ENCODE results near the gene LIPA. TPM values are rescaled to one million over a fixed set of nuclear protein-coding genes. Genes with fewer than 3 reads are reported as not detected.

Gene LIPA
- total RNA-seq, 4 donors from 2014 or later: 29.1 to 45.8 (median 33.9) TPM

DNA sequence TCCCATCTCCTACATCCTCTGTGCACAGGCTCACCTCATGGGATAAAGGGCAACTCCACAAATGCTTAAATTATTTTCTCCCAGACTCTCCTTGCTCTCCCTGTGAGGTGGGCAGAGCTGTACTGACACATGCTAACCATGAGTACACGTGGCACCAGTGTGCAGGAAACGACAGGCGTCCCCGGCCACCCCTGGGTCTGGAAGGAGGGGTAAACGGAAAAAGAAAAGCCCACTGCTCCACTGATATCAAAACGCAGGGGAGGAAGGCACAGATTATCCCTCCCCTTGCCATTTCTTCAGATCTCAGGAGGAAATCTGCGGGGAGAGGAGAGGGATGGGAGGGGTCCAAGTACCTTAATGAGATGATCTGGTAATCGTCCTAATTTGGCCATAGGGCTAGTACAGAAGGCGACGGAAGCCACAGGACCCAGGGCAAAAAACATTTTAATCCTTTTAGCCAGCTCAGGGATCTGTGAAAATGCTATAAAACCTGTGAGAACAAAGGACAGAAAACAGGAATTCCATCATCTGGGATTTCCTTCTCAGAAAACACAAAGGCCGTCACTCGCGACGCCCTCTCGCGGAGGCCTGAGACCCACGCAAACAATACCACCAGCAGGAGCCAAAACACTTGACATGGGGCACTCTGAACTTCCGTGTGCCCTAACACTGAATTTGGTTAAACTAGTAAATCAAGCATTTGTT, 26.7 kb downstream of the LIPA start:
- intact Hi-C loops (cut with DNase I): no loop called here
- 34 to 41% methylated on average over 18 of the region's 18 CpGs for WGBS, 2 donors
- no peaks in the 10 kb centered on the region for H3K9me3 ChIP-seq
- DNase-seq: peak in 1 of 2 donors; percentile 45
- no peaks in the 10 kb centered on the region for H3K4me1 ChIP-seq
- no peaks in the 10 kb centered on the region for H3K36me3 ChIP-seq
- TF ChIP-seq CTCF (IDR thresholded peaks at IDR 0.05) (peak in 3 of 6 experiments; percentile 30 to 45 (median 34)), POLR2A (IDR thresholded peaks at IDR 0.05) (no peak)
- peak overlapping the region in 1 of 3 donors; percentile 44 for H3K27ac ChIP-seq
- H3K27me3 ChIP-seq: no peaks in the 10 kb centered on the region
- no peak overlapping the region for H3K4me3 ChIP-seq (replicated peaks in 1 of 3)

DNA sequence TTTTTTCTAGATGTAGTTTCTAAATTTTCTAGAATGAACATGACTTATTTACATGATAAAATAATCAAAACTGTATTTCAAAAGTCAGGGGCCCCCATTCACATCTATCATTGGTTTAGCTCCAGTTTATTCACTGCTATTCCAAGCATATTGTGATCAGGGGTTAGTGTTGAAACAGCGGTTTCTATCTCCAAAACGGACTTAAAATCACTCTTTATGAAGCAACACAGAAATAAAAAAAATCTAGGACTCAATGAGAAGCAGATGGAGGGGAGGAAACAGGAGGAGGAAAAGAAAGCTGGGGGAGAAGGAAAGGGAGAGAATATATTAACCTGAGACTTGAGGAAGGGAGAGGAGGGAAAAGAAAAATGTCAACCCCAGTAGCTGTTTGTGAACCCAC, 29.7 kb downstream of the LIPA start:
- Histone ChIP-seq H3K9me3 (no peaks in the 10 kb centered on the region), H3K4me1 (peaks cover 3 to 6% of the 10 kb centered on the region in 2 donors), H3K4me3 (replicated peaks in 1 of 3) (no peak overlapping the region), H3K27ac (no peak overlapping the region), H3K36me3 (no peaks in the 10 kb centered on the region), H3K27me3 (no peaks in the 10 kb centered on the region)
- WGBS, 2 donors: 70% methylated on average over 2 of the region's 2 CpGs
- no peak for TF ChIP-seq CTCF (IDR thresholded peaks at IDR 0.05)
- TF ChIP-seq POLR2A (IDR thresholded peaks at IDR 0.05): no peak
- DNase-seq: no peak
- intact Hi-C loops (cut with DNase I): no loop called here

GRCh38 chr10:89219513-89220218, 31.9 kb downstream of the LIPA start:
- Histone ChIP-seq H3K9me3 (no peaks in the 10 kb centered on the region), H3K27me3 (no peaks in the 10 kb centered on the region), H3K27ac (no peak overlapping the region), H3K4me1 (peaks cover 3 to 6% of the 10 kb centered on the region in 2 donors), H3K4me3 (replicated peaks in 1 of 3) (no peak overlapping the region), H3K36me3 (peaks cover 0 to 8% of the 10 kb centered on the region in 2 donors)
- intact Hi-C loops (cut with DNase I): no loop called here
- DNase-seq: peak; percentile 12 to 27
- WGBS, 2 donors: 79 to 81% methylated on average over 4 of the region's 4 CpGs
- TF ChIP-seq POLR2A (IDR thresholded peaks at IDR 0.05) (no peak), CTCF (IDR thresholded peaks at IDR 0.05) (no peak)

GRCh38 chr10:89217057-89217990, 34.3 kb downstream of the LIPA start:
- H3K9me3 ChIP-seq: no peaks in the 10 kb centered on the region
- TF ChIP-seq POLR2A (IDR thresholded peaks at IDR 0.05) (no peak), CTCF (IDR thresholded peaks at IDR 0.05) (peak; percentile 39 to 87 (median 64))
- H3K36me3 ChIP-seq: peaks cover 0 to 8% of the 10 kb centered on the region in 2 donors
- peak overlapping the region in 2 of 3 donors; percentile 5 to 15 for H3K27ac ChIP-seq
- peaks cover 3 to 6% of the 10 kb centered on the region in 2 donors for H3K4me1 ChIP-seq
- intact Hi-C loops (cut with DNase I): no loop called here
- H3K27me3 ChIP-seq: no peaks in the 10 kb centered on the region
- 15 to 20% methylated on average over 6 of the region's 6 CpGs for WGBS, 2 donors
- DNase-seq: peak; percentile 44 to 61
- H3K4me3 ChIP-seq (replicated peaks in 1 of 3): no peak overlapping the region
